Right lobe of liver (tissue), 6 donors: Measurements from ENCODE around the gene PRKAG2. TPM values are rescaled to one million over a fixed set of nuclear protein-coding genes. Genes with fewer than 3 reads are reported as not detected.
A peak's percentile ranks its signal among the peaks of the same experiment; 100 is the strongest.

Source experiments
- ATAC-seq, 4 donors: fragments of 200-7000 bp; cut with Tn5 transposase; one replicate each; pipeline ENCODE4 v1.9.1; 2020; ENCODE audit warnings: mild to moderate bottlenecking in 4 of 4, moderate library complexity in 4 of 4
- DNase-seq, 3 donors: peaks; one replicate each; pipeline ENCODE4 v3.0.0-alpha.2; 2020
- H3K27ac ChIP-seq, 3 donors: fragments of 200-600 bp; one replicate each; pipeline ENCODE4 v1.8.0; 2022
- H3K27me3 ChIP-seq, 2 donors: fragments of 200-600 bp; one replicate each; pipeline ENCODE4 v1.8.0; 2022
- H3K36me3 ChIP-seq, 4 donors: fragments of 200-600 bp; sonication (generic) in 1 of 4; one replicate each; pipeline versions ENCODE4 v1.5.1 to v1.8.0; 2017 to 2022; ENCODE audit warnings: control low read depth in 1 of 4
- H3K4me1 ChIP-seq, 4 donors: fragments of 200-600 bp; sonication (generic) in 1 of 4; one replicate each; pipeline versions ENCODE4 v1.5.1 to v1.8.0; 2017 to 2022; ENCODE audit warnings: control low read depth in 1 of 4
- H3K4me3 ChIP-seq, 3 donors: fragments of 200-600 bp; one replicate each; pipeline ENCODE4 v1.8.0; 2022
- H3K9me3 ChIP-seq, 4 donors: fragments of 200-600 bp; sonication (generic) in 1 of 4; one replicate each; pipeline versions ENCODE4 v1.5.1 to v1.8.0; 2017 to 2022; ENCODE audit warnings: control low read depth in 1 of 4
- POLR2A ChIP-seq: fragments of 450-650 bp; IDR thresholded peaks from one replicate; pipeline ENCODE4 v1.6.1; 2017; ENCODE audit warnings: antibody characterized with exemption, mild to moderate bottlenecking
- WGBS: methylation state at CpG from one replicate; pipeline ENCODE4 v1.1.6; 2018; ENCODE audit warnings: low coverage, low lambda C conversion rate; ENCODE audit not compliant: insufficient coverage; ENCODE audit errors: missing lambda C conversion rate; 5-methylcytosine and 5-hydroxymethylcytosine counted together
- intact Hi-C, 2 donors: fragments of 100-400 bp; cut with DNase I; formaldehyde crosslinking; loops; one replicate each; pipeline versions ENCODE4 v1.11.2 to v1.14.1; 2022
- total RNA-seq, 6 experiments: library from RNA; depleted of rRNA in 2 of 6; stranded (reverse); fragments of >200 nt in 2 of 6; fragmentation: NEBNext Ultra II Directional in 3 of 6; extraction: Animal tissue kit (Norgen Biotek cat#: 25700) in 3 of 6; gene quantifications; one replicate each; pipeline versions ENCODE4 v1.1.0 to v1.2.4, GENCODE V29; 2016 to 2023
- TF ChIP-seq, protein P1 (sequence below), 4 donors: fragments of 200-600 bp in 3 of 4; fragments of 450-650 bp in 1 of 4; IDR thresholded peaks; one replicate each; pipeline versions ENCODE4 v1.5.1 to v1.8.0; 2016 to 2022; ENCODE audit warnings: antibody characterized with exemption in 4 of 4, mild to moderate bottlenecking in 2 of 4
- donor health status: DM: no; HTN: yes; CAD: no.
- donor health status: DM: no; HTN: no; CAD: no.
- donor health status: DM: no; HTN: no; CAD: no.
- donor health status: DM: no; HTN: yes; CAD: no.
- donor health status: DM: no; HTN: yes; CAD: no.

The PRKAG2 gene
- total RNA-seq, 6 experiments from 2014 or later, result 20.6 to 63.6 (median 29.5) TPM

DNA sequence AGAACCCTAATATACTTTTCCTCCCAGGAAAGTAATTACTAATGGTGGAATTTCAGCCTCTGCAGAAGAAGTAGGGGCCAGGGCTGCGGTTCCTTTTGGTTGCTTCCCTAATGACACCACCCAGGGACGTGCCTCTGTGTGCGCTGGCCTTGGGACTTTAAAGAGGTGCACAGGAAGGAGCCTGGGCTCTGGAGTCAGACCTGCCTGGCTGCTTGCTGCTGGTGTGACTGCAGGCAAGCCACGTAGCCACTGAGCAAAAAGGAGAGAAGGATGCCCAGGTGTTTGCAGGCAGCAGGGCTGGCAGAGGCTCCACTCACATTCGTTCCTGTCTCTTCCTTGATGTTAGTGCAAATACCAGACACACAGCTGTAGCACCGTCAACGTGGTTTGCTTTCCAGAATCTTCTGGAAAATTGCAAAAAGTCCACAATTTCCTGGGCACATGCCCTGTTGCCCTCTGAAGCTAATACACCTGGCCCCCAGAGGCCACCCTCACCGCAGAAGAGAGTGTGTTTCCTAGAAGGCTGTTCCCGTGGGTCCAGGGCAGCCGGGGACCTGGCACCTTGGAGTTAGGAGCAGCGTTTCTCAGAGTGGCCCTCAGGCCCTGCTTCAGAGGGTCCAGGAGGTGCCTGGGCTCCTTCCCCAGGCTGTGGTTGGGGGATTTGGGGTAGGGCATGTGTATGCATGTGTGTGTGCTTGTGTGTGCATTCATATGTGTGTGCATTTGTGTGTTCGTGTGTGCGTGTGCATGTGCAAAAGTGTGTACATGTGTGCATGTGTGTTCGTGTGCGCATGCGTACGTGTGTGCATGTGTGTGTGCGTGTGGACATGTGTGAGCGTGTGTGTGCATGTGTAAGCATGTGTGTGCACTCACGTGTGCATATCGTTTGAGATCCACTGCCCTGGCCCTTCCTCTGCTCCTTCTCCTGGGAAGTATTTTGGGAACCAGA is 12.8 kb upstream of the PRKAG2 start:
- H3K27me3 ChIP-seq, result no peaks in the 10 kb centered on the region
- H3K4me3 ChIP-seq, result no peak overlapping the region
- ATAC-seq (no peak), DNase-seq (peak in 1 of 3 donors; percentile 31)
- no peaks in the 10 kb centered on the region for H3K36me3 ChIP-seq
- no peaks in the 10 kb centered on the region for H3K9me3 ChIP-seq
- H3K4me1 ChIP-seq, result no peaks in the 10 kb centered on the region
- intact Hi-C loops, result no loop called here
- no peak overlapping the region for H3K27ac ChIP-seq
- TF ChIP-seq POLR2A, result no peak
- TF ChIP-seq, protein P1, sequence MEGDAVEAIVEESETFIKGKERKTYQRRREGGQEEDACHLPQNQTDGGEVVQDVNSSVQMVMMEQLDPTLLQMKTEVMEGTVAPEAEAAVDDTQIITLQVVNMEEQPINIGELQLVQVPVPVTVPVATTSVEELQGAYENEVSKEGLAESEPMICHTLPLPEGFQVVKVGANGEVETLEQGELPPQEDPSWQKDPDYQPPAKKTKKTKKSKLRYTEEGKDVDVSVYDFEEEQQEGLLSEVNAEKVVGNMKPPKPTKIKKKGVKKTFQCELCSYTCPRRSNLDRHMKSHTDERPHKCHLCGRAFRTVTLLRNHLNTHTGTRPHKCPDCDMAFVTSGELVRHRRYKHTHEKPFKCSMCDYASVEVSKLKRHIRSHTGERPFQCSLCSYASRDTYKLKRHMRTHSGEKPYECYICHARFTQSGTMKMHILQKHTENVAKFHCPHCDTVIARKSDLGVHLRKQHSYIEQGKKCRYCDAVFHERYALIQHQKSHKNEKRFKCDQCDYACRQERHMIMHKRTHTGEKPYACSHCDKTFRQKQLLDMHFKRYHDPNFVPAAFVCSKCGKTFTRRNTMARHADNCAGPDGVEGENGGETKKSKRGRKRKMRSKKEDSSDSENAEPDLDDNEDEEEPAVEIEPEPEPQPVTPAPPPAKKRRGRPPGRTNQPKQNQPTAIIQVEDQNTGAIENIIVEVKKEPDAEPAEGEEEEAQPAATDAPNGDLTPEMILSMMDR (IDR thresholded peaks at IDR 0.05), result no peak
- 73% methylated on average over 9 of the region's 21 CpGs for WGBS

DNA sequence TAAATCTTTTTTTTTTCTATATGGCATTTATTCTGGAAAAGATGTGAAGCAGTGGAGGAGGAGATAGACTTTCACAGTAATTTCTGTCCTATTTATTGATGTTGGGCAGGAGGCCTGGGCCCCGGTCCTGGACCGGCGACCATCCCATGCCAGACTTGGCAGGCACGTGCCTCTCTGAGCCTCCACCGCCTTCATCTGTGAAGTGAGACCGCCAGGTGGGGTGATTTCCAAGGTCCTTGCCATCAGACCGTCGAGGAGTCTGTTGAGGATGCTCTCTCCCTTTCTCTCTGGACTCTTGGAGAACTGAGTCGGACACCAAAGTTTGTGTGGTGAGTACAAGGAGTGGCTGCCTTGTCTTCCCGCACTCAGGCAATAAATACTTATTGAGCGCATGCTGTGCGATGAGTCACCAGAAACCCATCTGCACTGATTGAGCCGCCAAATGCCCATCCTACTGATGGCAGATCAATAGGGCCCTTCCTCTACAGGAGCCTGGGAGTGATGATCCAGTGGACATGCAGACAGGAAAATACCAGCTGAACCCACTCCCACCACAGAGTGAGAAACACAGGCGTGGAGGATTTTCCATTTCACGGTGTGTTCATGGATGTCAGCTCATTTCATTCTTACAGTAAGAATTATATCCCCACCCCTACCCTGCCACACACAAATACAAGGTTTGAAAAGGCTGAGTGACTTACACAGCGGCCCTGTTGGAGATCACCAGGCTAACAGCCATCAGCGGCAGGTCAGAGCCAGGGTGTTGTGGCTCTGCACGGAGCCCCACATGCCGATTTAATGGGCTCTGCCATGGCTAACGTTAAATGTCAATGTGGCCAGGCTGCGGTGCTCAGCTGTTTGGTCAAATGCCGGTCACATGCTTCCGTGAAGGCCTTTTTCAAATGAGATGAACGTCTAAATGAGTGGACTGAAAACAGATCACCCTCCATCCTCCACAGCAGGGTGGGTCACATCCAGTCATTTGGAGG is 11.5 kb upstream of the PRKAG2 start:
- Histone ChIP-seq H3K9me3 (no peaks in the 10 kb centered on the region), H3K27ac (no peak overlapping the region), H3K4me3 (no peak overlapping the region), H3K4me1 (no peaks in the 10 kb centered on the region), H3K36me3 (no peaks in the 10 kb centered on the region), H3K27me3 (no peaks in the 10 kb centered on the region)
- 93% methylated on average over 12 of the region's 24 CpGs for WGBS
- no peak for TF ChIP-seq POLR2A
- TF ChIP-seq, protein P1 (IDR thresholded peaks at IDR 0.05), result no peak
- ATAC-seq, result no peak
- intact Hi-C loops, result no loop called here
- peak in 1 of 3 donors; percentile 33 for DNase-seq

DNA sequence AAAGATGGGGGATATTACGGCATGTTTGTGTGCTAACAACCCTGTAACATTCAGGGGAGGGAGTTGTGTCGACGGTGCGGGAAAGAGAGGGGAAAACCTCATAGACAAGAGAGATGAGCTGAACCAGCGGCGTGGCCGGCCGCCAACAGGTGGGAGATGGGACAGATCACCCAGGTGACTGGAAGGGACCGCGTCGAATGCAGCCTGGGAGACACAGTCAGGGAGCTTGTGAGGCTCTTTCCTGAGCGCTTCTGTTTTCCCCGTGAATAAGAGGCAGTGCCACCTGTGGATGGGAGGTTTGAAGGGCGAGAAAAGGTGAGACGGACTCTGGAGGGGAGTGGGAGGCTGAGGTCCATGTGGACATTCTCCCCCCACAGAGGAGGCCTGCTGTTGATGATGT is 9.9 kb upstream of the PRKAG2 start:
- H3K27ac ChIP-seq, result no peak overlapping the region
- peaks cover 0 to 7% (median 0%) of the 10 kb centered on the region in 4 donors for H3K4me1 ChIP-seq
- no peak for ATAC-seq
- no peak overlapping the region for H3K4me3 ChIP-seq
- DNase-seq, result no peak
- no peak for TF ChIP-seq POLR2A
- TF ChIP-seq, protein P1 (IDR thresholded peaks at IDR 0.05), result no peak
- H3K9me3 ChIP-seq, result no peaks in the 10 kb centered on the region
- H3K36me3 ChIP-seq, result no peaks in the 10 kb centered on the region
- H3K27me3 ChIP-seq, result no peaks in the 10 kb centered on the region
- intact Hi-C loops, result no loop called here
- 75% methylated on average over 8 of the region's 15 CpGs for WGBS

DNA sequence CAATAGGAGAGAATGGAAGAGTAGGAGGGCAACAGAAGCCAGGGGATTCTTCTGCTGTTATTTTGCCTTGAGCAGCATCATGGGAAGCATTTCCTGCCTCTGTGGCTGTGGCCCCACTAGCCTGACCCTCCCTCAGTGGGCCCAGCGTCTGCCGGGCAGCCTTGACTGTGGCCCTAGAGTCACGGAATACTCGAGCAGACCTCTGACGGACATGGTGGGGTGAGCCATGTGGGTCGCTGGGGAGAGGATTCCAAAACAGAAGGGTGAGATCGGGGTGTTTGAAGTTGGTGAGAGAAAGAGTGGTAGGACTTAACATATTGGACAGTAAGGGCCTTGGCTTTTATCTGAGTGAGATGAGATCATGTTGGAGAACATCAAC is 8.3 kb upstream of the PRKAG2 start:
- TF ChIP-seq, protein P1 (IDR thresholded peaks at IDR 0.05), result no peak
- no peak for TF ChIP-seq POLR2A
- no peaks in the 10 kb centered on the region for H3K9me3 ChIP-seq
- H3K27ac ChIP-seq, result no peak overlapping the region
- ATAC-seq, result no peak
- intact Hi-C loops, result no loop called here
- H3K4me1 ChIP-seq, result peaks cover 0 to 7% (median 0%) of the 10 kb centered on the region in 4 donors
- no peaks in the 10 kb centered on the region for H3K27me3 ChIP-seq
- DNase-seq, result no peak
- H3K36me3 ChIP-seq, result no peaks in the 10 kb centered on the region
- no peak overlapping the region for H3K4me3 ChIP-seq
- WGBS, result 90% methylated on average over 7 of the region's 7 CpGs
